Measurements from ENCODE around the gene ALG10B.

DNA sequence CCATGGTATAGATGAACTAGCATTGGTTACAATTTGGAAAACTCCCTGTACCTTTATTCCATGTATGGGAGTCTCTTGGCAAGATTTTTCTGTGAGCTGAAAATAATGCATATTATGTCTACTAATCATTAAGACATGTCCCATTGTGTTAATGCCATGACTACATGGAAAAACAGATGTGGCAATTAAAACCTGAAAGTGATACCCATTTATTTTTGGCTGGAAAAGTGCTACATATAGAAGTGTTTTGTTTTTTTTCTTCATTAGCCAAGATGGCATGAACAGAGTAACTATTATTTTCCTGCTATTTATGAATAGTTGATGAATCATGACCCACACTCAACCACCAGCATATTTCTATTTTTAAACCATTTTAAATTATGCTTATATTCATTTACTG is 58.2 kb downstream of the ALG10B start:
- TF ChIP-seq EZH2 (IDR thresholded peaks at IDR 0.05; ENCODE audit: insufficient read depth, poor library complexity, severe bottlenecking) (no peak), EZH2phosphoT487 (IDR thresholded peaks at IDR 0.05; ENCODE audit: insufficient read depth, low read depth) (no peak)
